Nephron (organoid): ENCODE measurements around the gene ZMAT3.

Experiments
- H3K27ac Mint-ChIP-seq, 3 experiments: 2 replicates each; pipeline ENCODE4 v1.8.0; 2020; ENCODE audit warnings: mixed read lengths in 3 of 3, mild to moderate bottlenecking in 2 of 3, moderate library complexity in 1 of 3
- H3K27me3 Mint-ChIP-seq: 2 replicates; pipeline ENCODE4 v1.8.0; 2021; ENCODE audit warnings: low read depth, mild to moderate bottlenecking, moderate library complexity, mixed read lengths
- H3K36me3 Mint-ChIP-seq: 2 replicates; pipeline ENCODE4 v1.8.0; 2020; ENCODE audit warnings: low read depth, mixed read lengths
- H3K4me1 Mint-ChIP-seq: 2 replicates; pipeline ENCODE4 v1.8.0; 2020; ENCODE audit warnings: mixed read lengths
- H3K4me3 Mint-ChIP-seq, 3 experiments: 2 replicates each; pipeline ENCODE4 v1.8.0; 2020; ENCODE audit warnings: mild to moderate bottlenecking in 3 of 3, mixed read lengths in 3 of 3, moderate library complexity in 2 of 3
- H3K9me3 Mint-ChIP-seq: 2 replicates; pipeline ENCODE4 v1.8.0; 2020; ENCODE audit warnings: mixed read lengths
- TF ChIP-seq, protein P1 (sequence below), 3 experiments: fragments of 200-600 bp; sonication (generic); IDR thresholded peaks; one replicate each; pipeline ENCODE4 v1.5.0; 2021; ENCODE audit warnings: antibody characterized with exemption in 3 of 3; ENCODE audit not compliant: unreplicated experiment in 3 of 3

Gene ZMAT3

GRCh38 chr3:179105881-179106280, 34.3 kb upstream of the ZMAT3 start:
- TF ChIP-seq, protein P1, sequence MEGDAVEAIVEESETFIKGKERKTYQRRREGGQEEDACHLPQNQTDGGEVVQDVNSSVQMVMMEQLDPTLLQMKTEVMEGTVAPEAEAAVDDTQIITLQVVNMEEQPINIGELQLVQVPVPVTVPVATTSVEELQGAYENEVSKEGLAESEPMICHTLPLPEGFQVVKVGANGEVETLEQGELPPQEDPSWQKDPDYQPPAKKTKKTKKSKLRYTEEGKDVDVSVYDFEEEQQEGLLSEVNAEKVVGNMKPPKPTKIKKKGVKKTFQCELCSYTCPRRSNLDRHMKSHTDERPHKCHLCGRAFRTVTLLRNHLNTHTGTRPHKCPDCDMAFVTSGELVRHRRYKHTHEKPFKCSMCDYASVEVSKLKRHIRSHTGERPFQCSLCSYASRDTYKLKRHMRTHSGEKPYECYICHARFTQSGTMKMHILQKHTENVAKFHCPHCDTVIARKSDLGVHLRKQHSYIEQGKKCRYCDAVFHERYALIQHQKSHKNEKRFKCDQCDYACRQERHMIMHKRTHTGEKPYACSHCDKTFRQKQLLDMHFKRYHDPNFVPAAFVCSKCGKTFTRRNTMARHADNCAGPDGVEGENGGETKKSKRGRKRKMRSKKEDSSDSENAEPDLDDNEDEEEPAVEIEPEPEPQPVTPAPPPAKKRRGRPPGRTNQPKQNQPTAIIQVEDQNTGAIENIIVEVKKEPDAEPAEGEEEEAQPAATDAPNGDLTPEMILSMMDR (IDR thresholded peaks at IDR 0.05; ENCODE audit: unreplicated experiment in 3 of 3) = no peak
- Mint-ChIP-seq H3K27ac (no peak overlapping the region), H3K27me3 (no peaks in the 10 kb centered on the region), H3K36me3 (no peaks in the 10 kb centered on the region), H3K9me3 (peaks cover 7% of the 10 kb centered on the region), H3K4me3 (no peak overlapping the region), H3K4me1 (no peaks in the 10 kb centered on the region)

DNA sequence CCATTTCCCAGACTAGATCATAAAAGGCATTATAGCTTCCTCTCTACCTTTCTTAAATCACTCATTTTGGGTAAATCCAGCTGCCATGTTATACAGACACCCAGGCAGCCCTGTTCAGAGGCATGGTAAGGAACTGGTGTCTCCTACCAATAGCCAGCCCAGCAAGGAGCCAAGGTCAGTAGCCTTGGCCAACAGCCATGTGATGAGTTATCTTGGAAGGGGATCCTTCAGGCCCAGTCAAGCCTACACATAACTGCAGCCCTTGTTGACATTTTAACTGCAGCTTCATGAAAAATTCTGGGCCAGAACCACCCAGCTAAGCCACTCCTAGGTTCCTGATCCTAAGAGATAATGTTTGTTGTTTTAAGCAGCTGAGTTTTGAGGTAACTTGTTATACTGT, 29.0 kb upstream of the ZMAT3 start:
- Mint-ChIP-seq H3K27ac (no peak overlapping the region), H3K36me3 (no peaks in the 10 kb centered on the region), H3K9me3 (no peaks in the 10 kb centered on the region), H3K4me1 (no peaks in the 10 kb centered on the region), H3K27me3 (no peaks in the 10 kb centered on the region), H3K4me3 (no peak overlapping the region)
- TF ChIP-seq, protein P1 (IDR thresholded peaks at IDR 0.05; ENCODE audit: unreplicated experiment in 3 of 3) = no peak

GRCh38 chr3:179098388-179099077, 26.9 kb upstream of the ZMAT3 start:
- TF ChIP-seq, protein P1 (IDR thresholded peaks at IDR 0.05; ENCODE audit: unreplicated experiment in 3 of 3) = no peak
- Mint-ChIP-seq H3K9me3 (no peaks in the 10 kb centered on the region), H3K4me1 (peaks cover 4% of the 10 kb centered on the region), H3K4me3 (no peak overlapping the region), H3K27ac (no peak overlapping the region), H3K27me3 (no peaks in the 10 kb centered on the region), H3K36me3 (no peaks in the 10 kb centered on the region)

- TF ChIP-seq, protein P1 (IDR thresholded peaks at IDR 0.05; ENCODE audit: unreplicated experiment in 3 of 3) = no peak
- Mint-ChIP-seq H3K36me3 (no peaks in the 10 kb centered on the region), H3K27ac (no peak overlapping the region), H3K9me3 (no peaks in the 10 kb centered on the region), H3K4me3 (no peak overlapping the region), H3K4me1 (peaks cover 4% of the 10 kb centered on the region), H3K27me3 (peaks cover 8% of the 10 kb centered on the region)
Measured at GRCh38 chr3:179093807-179094206, 22.2 kb upstream of the ZMAT3 start.

- no peaks in the 10 kb centered on the region for H3K9me3 Mint-ChIP-seq
- peaks cover 8% of the 10 kb centered on the region for H3K27me3 Mint-ChIP-seq
- peaks cover 4% of the 10 kb centered on the region for H3K4me1 Mint-ChIP-seq
- TF ChIP-seq, protein P1 (IDR thresholded peaks at IDR 0.05; ENCODE audit: unreplicated experiment in 3 of 3) = no peak
- no peak overlapping the region for H3K4me3 Mint-ChIP-seq
- H3K27ac Mint-ChIP-seq = no peak overlapping the region
- H3K36me3 Mint-ChIP-seq = no peaks in the 10 kb centered on the region
Measured at GRCh38 chr3:179091113-179091512, 19.5 kb upstream of the ZMAT3 start.

DNA sequence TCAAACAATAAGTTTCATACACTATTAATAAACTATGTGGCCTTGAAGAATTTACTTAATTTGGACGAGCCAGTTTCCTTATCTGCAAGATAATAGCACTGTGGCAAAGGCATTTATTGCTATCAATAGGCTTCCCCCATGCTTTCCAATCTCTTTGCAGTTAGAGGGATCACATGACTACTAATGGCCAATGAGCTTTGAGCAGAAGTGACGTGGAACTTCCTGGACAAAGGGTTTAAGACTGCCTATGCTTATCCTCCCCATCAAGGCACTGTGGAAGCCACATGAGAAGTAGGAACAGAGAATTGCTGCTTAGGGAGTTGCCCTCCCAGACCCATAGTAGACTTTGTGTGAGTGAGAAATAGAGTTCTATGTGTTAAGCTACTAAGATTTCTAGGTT, 16.7 kb upstream of the ZMAT3 start:
- no peak overlapping the region for H3K27ac Mint-ChIP-seq
- TF ChIP-seq, protein P1 (IDR thresholded peaks at IDR 0.05; ENCODE audit: unreplicated experiment in 3 of 3) = no peak

More for the DNA sequence above, 16.7 kb upstream of the ZMAT3 start:
- no peaks in the 10 kb centered on the region for H3K36me3 Mint-ChIP-seq
- H3K4me1 Mint-ChIP-seq = no peaks in the 10 kb centered on the region
- peaks cover 8% of the 10 kb centered on the region for H3K27me3 Mint-ChIP-seq
- H3K4me3 Mint-ChIP-seq = no peak overlapping the region
- H3K9me3 Mint-ChIP-seq = no peaks in the 10 kb centered on the region
